Lung (tissue), 12 donors: Measurements from ENCODE around the gene SEC11A. TPM values are rescaled to one million over a fixed set of nuclear protein-coding genes. Genes with fewer than 3 reads are reported as not detected.
A peak's percentile ranks its signal among the peaks of the same experiment; 100 is the strongest.

Experiments used
- ATAC-seq: fragments of 200-7000 bp; cut with Tn5 transposase; one replicate; pipeline ENCODE4 v1.9.1; 2020; ENCODE audit warnings: moderate number of reproducible peaks; ENCODE audit not compliant: insufficient read depth, low FRiP score
- DNase-seq, 3 donors: peaks; one replicate each; pipeline ENCODE4 v3.0.0-alpha.2; 2013 to 2017
- H3K27ac ChIP-seq, 2 donors: one replicate each; pipeline ENCODE4 v1.5.1; 2013; ENCODE audit warnings: mild to moderate bottlenecking in 2 of 2, moderate library complexity in 2 of 2, control low read depth in 1 of 2, inconsistent platforms in 1 of 2, low read depth in 1 of 2, low read length in 1 of 2
- H3K27me3 ChIP-seq, 3 donors: one replicate each; pipeline ENCODE4 v1.5.1; 2013; ENCODE audit warnings: low read length in 2 of 3; ENCODE audit not compliant: control insufficient read depth in 3 of 3, insufficient read depth in 3 of 3
- H3K36me3 ChIP-seq, 4 donors: one replicate each; pipeline ENCODE4 v1.5.1; 2013; ENCODE audit warnings: low read length in 4 of 4, mild to moderate bottlenecking in 1 of 4, moderate library complexity in 1 of 4; ENCODE audit not compliant: control insufficient read depth in 4 of 4, insufficient read depth in 4 of 4
- H3K4me1 ChIP-seq, 5 donors: one replicate each; pipeline ENCODE4 v1.5.1; 2013; ENCODE audit warnings: low read length in 5 of 5, mild to moderate bottlenecking in 2 of 5, moderate library complexity in 1 of 5; ENCODE audit not compliant: control insufficient read depth in 5 of 5, insufficient read depth in 5 of 5
- H3K4me3 ChIP-seq: one replicate; pipeline ENCODE4 v1.5.1; 2013; ENCODE audit warnings: mild to moderate bottlenecking, control low read depth, moderate library complexity
- H3K9ac ChIP-seq, 2 donors: one replicate each; pipeline ENCODE4 v1.5.1; 2013; ENCODE audit warnings: low read length in 2 of 2, control low read depth in 1 of 2; ENCODE audit not compliant: insufficient read depth in 1 of 2
- H3K9me3 ChIP-seq, 4 donors: one replicate each; pipeline ENCODE4 v1.5.1; 2013; ENCODE audit warnings: low read length in 3 of 4, mild to moderate bottlenecking in 1 of 4, moderate library complexity in 1 of 4; ENCODE audit not compliant: control insufficient read depth in 4 of 4, insufficient read depth in 3 of 4
- WGBS, 2 donors: extraction: QIAGEN DNeasy Blood & Tissue Kit; methylation state at CpG; one replicate each; pipeline ENCODE4 v1.1.7; 2013; 5-methylcytosine and 5-hydroxymethylcytosine counted together
- polyA plus RNA-seq, 2 donors: library from polyadenylated mRNA; stranded (reverse); fragments of 200-250 nt; gene quantifications; one replicate each; pipeline ENCODE4 v1.2.1, GENCODE V29; 2013
- total RNA-seq, 2 donors: library from RNA; depleted of rRNA in 1 of 2; stranded (reverse); fragments of >200 nt in 1 of 2; gene quantifications; one replicate each; pipeline ENCODE4 v1.2.1, GENCODE V29; 2014 to 2021
- TF ChIP-seq, protein P1 (sequence below): IDR thresholded peaks from 2 replicates; pipeline ENCODE4 v1.5.1; 2012; ENCODE audit warnings: mild to moderate bottlenecking; ENCODE audit errors: control extremely low read depth, extremely low read depth
- donor health status: control.
- donor health status: control.
- donor health status: Bipolar disorder and iron deficiency.
- donor health status: healthy.
- donor health status: DM: yes; HTN: yes; CAD: no.

The SEC11A gene
- total and polyA plus RNA-seq, 4 donors = 119 to 170 (median 143) TPM

DNA sequence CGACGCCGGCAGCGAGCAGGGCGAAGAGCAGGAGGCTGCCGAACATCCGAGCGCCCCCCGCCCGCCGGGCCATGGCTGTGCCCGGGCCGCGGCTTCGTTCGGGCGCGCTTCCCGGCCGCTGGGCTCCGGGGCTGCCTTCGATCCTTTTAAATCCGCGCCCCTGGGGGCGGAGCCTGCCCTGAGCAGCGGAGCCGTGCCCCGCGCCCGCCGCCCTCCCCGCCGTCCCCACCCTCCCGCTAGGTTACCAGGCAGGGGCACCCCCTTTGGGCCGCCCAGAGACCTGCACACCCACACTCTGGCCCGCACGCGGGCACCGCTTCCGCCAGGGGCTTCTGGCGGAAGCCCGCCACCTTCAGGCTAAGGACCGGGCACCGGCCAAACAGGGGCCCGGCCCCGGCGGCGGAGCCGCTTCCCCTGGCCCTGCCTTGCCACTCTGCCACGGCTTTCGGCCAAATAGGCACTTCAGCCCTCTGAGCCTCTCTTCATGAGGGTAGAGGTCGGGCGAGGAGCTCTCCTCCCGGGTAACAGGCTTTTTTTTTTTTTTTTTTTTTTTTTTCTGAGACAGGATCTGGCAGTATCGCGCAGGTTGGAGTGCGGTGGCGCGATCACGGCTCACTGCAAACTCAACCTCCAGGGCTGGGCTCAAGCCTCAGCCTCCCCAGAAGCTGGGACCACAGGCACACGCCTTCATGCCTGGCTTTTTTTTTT, 57.7 kb downstream of the SEC11A start, which contains the start of gene NMB:
Gene NMB, minus strand, starts transcription at position 120 of the 708 bp plus-strand sequence. Its CDS starts 47 bp downstream, at position 73.
- Histone ChIP-seq H3K9ac (peak within 1 kb of the TSS in 1 of 2 donors; percentile 47), H3K4me3 (peak within 1 kb of the TSS; percentile 34), H3K9me3 (no peaks in the 10 kb centered on the region), H3K27me3 (no peaks in the 10 kb centered on the region), H3K36me3 (no peaks in the 10 kb centered on the region), H3K4me1 (peaks cover 3 to 15% (median 6%) of the 10 kb centered on the region in 5 donors), H3K27ac (peak within 1 kb of the TSS; percentile 58 to 69)
- ATAC-seq (peak; percentile 50), DNase-seq (peak; percentile 77 to 88 (median 84))
- WGBS, 2 donors = 0% methylated on average over 40 to 61 of the region's 61 CpGs
- TF ChIP-seq, protein P1, sequence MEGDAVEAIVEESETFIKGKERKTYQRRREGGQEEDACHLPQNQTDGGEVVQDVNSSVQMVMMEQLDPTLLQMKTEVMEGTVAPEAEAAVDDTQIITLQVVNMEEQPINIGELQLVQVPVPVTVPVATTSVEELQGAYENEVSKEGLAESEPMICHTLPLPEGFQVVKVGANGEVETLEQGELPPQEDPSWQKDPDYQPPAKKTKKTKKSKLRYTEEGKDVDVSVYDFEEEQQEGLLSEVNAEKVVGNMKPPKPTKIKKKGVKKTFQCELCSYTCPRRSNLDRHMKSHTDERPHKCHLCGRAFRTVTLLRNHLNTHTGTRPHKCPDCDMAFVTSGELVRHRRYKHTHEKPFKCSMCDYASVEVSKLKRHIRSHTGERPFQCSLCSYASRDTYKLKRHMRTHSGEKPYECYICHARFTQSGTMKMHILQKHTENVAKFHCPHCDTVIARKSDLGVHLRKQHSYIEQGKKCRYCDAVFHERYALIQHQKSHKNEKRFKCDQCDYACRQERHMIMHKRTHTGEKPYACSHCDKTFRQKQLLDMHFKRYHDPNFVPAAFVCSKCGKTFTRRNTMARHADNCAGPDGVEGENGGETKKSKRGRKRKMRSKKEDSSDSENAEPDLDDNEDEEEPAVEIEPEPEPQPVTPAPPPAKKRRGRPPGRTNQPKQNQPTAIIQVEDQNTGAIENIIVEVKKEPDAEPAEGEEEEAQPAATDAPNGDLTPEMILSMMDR = peak; percentile 41

DNA sequence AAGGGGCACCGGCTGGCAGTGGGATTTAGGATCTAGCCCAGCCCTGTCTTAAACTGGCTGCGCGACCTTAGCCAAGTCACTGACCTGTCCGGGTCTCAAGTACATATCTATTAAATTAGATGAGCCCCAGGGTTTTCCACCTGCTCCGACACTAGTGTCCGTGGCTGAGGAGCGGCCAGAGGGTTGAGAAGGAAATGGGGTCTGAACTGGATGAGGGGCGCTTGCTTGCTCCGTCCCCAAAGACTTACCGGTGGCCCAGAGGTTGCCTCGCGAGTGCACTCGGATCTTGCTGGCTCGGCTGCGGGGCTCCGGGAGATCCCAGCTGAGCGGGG, 58.2 kb downstream of the SEC11A start:
- peak overlapping the region; percentile 34 for H3K4me3 ChIP-seq
- H3K4me1 ChIP-seq = peaks cover 4 to 16% (median 6%) of the 10 kb centered on the region in 5 donors
- H3K27ac ChIP-seq = peak overlapping the region in 1 of 2 donors; percentile 69
- DNase-seq (no peak), ATAC-seq (no peak)
- H3K27me3 ChIP-seq = no peaks in the 10 kb centered on the region
- peaks cover 0 to 2% (median 0%) of the 10 kb centered on the region in 4 donors for H3K36me3 ChIP-seq
- H3K9me3 ChIP-seq = no peaks in the 10 kb centered on the region
- H3K9ac ChIP-seq = peak overlapping the region in 1 of 2 donors; percentile 47
- WGBS, 2 donors = 22 to 33% methylated on average over 15 to 17 of the region's 17 CpGs
- TF ChIP-seq, protein P1 = no peak

DNA sequence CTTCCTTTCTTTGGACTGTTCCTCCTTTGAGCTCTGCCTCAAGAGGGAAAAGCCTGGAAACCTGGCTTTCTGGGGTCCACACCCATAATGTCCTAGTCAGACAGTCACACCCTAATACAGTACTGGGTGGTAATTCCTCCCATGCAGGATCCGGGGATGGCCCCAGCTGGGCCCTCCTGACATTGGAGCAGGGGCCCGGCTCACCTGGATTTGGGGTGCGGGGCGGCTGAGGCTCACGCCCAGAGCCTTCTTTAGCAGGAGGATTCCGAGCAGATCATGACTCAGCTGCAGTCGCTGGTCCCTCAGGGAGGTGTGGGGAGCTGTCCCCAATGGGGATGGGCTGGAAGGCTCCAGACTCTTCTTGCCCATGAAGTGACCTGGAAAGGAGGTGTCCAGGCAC, 59.0 kb downstream of the SEC11A start:
- DNase-seq = no peak
- WGBS, 2 donors = 93% methylated on average over 7 of the region's 7 CpGs

More for the DNA sequence above, 59.0 kb downstream of the SEC11A start:
- ATAC-seq = no peak
- TF ChIP-seq, protein P1 = no peak
- Histone ChIP-seq H3K4me1 (peaks cover 4 to 20% (median 6%) of the 10 kb centered on the region in 5 donors), H3K27me3 (no peaks in the 10 kb centered on the region), H3K36me3 (peaks cover 0 to 5% (median 0%) of the 10 kb centered on the region in 4 donors), H3K27ac (no peak overlapping the region), H3K9ac (peak overlapping the region in 1 of 2 donors; percentile 36), H3K9me3 (no peaks in the 10 kb centered on the region), H3K4me3 (no peak overlapping the region)
